ENCODE data around the gene ESR2.

ESR2 gene

DNA sequence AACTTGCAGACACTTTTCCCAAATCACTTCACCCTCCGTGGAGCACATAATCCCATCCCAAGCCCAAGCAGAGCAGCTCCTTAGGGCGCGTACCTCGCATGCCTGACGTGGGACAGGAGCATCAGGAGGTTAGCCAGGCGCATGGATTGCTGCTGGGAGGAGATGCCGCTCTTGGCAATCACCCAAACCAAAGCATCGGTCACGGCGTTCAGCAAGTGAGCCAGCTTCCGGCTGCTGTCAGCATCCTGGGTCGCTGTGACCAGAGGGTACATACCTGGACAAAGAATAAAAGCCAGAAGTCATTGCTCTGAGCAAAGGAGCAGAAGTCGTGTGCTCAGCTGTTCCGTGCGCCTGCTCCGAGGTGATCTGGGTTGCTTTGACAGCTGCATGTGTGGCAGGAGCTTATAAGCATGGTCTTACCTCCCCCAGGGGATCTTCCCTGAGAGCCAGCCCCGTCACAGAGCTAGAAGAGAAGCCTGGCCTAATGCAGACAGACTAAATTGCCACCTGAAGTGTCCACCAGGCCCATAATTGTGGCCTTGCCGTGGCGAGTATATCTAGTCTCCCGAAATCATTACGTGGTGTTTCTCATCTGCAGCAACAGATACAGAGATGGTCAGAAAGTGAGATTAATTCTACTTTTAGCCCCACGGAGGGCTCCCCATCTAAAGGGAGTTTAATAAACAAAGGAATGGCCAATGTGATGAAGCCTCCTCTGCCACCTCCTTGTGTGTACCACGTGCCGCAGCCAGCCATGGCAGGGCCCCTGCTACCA lies 59.1 kb downstream of the ESR2 start:
- H3K4me2 ChIP-seq = no peak overlapping the region
- TF ChIP-seq CTCF (conservative IDR thresholded peaks at IDR 0.05; ENCODE audit: low read depth, low read length) = no peak
- H3K79me2 ChIP-seq (ENCODE audit: insufficient read depth, low read depth) = no peaks in the 10 kb centered on the region
- no peaks in the 10 kb centered on the region for H4K20me1 ChIP-seq (ENCODE audit: insufficient read depth)
- H3K9ac ChIP-seq = no peak overlapping the region
- no peaks in the 10 kb centered on the region for H3K4me1 ChIP-seq (ENCODE audit: low read depth, poor library complexity, severe bottlenecking)
- H2AFZ ChIP-seq (ENCODE audit: low read depth) = no peak overlapping the region
- H3K36me3 ChIP-seq (ENCODE audit: insufficient read depth) = no peaks in the 10 kb centered on the region
- H3K27ac ChIP-seq = no peak overlapping the region
- H3K4me3 ChIP-seq (IDR thresholded peaks at IDR 0.05; ENCODE audit: insufficient read depth, low read depth, low read length) = no peak overlapping the region
- H3K27me3 ChIP-seq (ENCODE audit: insufficient read depth, low read depth) = no peaks in the 10 kb centered on the region

DNA sequence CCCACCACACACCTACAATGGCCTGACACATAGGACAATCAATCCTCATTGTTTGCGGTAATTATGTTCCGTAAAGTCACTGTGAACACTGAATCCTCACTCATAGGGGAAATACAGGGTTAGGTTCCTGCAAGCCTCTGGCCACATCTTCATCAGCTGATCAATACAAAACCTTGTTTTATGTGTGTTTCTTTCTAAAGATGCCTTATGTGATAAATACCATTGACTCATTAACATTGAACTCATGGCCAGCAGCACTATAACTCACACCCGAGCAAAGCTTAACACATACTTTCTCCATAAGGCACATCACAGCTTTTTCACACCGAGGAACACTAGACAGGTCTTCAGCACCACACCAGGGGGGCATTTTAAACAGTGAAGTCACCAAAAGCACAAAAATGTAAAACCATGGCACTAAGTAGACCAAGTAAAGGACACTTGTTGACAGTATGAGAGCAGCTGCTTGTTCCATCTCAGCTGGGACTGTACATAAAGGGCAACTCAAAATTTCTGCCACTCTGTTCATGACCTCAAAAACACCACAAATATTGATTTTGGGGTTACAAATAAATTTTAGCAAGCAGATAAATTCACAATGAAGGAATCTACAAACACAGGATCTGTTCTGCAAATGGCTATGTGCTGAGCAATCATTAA lies 60.5 kb downstream of the ESR2 start:
- no peak overlapping the region for H3K27ac ChIP-seq
- H3K9ac ChIP-seq = no peak overlapping the region
- H2AFZ ChIP-seq (ENCODE audit: low read depth) = no peak overlapping the region
- no peaks in the 10 kb centered on the region for H3K4me1 ChIP-seq (ENCODE audit: low read depth, poor library complexity, severe bottlenecking)
- no peaks in the 10 kb centered on the region for H3K27me3 ChIP-seq (ENCODE audit: insufficient read depth, low read depth)
- no peak overlapping the region for H3K4me3 ChIP-seq (IDR thresholded peaks at IDR 0.05; ENCODE audit: insufficient read depth, low read depth, low read length)
- no peak overlapping the region for H3K4me2 ChIP-seq
- H3K79me2 ChIP-seq (ENCODE audit: insufficient read depth, low read depth) = no peaks in the 10 kb centered on the region
- H4K20me1 ChIP-seq (ENCODE audit: insufficient read depth) = no peaks in the 10 kb centered on the region
- TF ChIP-seq CTCF (conservative IDR thresholded peaks at IDR 0.05; ENCODE audit: low read depth, low read length) = no peak
- no peaks in the 10 kb centered on the region for H3K36me3 ChIP-seq (ENCODE audit: insufficient read depth)

DNA sequence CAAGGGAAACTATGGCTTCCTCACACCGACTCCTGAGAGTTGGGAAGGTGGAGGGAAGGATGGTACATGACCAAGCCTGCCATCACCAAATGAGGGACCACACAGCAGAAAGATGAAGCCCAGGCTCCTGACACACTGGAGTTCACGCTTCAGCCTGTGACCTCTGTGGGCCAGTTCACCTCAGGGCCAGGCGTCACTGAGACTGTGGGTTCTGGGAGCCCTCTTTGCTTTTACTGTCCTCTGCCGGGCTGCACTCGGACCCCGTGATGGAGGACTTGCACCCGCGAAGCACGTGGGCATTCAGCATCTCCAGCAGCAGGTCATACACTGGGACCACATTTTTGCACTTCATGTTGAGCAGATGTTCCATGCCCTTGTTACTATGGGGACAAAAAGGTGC lies 61.2 kb downstream of the ESR2 start:
- Histone ChIP-seq H2AFZ (ENCODE audit: low read depth) (no peak overlapping the region), H3K27ac (no peak overlapping the region), H3K9ac (no peak overlapping the region), H3K4me2 (no peak overlapping the region), H3K79me2 (ENCODE audit: insufficient read depth, low read depth) (no peaks in the 10 kb centered on the region), H3K36me3 (ENCODE audit: insufficient read depth) (no peaks in the 10 kb centered on the region), H3K27me3 (ENCODE audit: insufficient read depth, low read depth) (no peaks in the 10 kb centered on the region), H4K20me1 (ENCODE audit: insufficient read depth) (no peaks in the 10 kb centered on the region), H3K4me3 (IDR thresholded peaks at IDR 0.05; ENCODE audit: insufficient read depth, low read depth, low read length) (no peak overlapping the region), H3K4me1 (ENCODE audit: low read depth, poor library complexity, severe bottlenecking) (no peaks in the 10 kb centered on the region)
- no peak for TF ChIP-seq CTCF (conservative IDR thresholded peaks at IDR 0.05; ENCODE audit: low read depth, low read length)

GRCh38 chr14:64232095-64232838 lies 61.9 kb downstream of the ESR2 start:
- no peaks in the 10 kb centered on the region for H3K27me3 ChIP-seq (ENCODE audit: insufficient read depth, low read depth)

More at GRCh38 chr14:64232095-64232838, 61.9 kb downstream of the ESR2 start:
- H3K27ac ChIP-seq = no peak overlapping the region
- H2AFZ ChIP-seq (ENCODE audit: low read depth) = no peak overlapping the region
- TF ChIP-seq CTCF (conservative IDR thresholded peaks at IDR 0.05; ENCODE audit: low read depth, low read length) = no peak
- H3K4me2 ChIP-seq = no peak overlapping the region
- no peaks in the 10 kb centered on the region for H3K79me2 ChIP-seq (ENCODE audit: insufficient read depth, low read depth)
- H3K9ac ChIP-seq = no peak overlapping the region
- no peaks in the 10 kb centered on the region for H4K20me1 ChIP-seq (ENCODE audit: insufficient read depth)
- H3K4me1 ChIP-seq (ENCODE audit: low read depth, poor library complexity, severe bottlenecking) = no peaks in the 10 kb centered on the region
- H3K4me3 ChIP-seq (IDR thresholded peaks at IDR 0.05; ENCODE audit: insufficient read depth, low read depth, low read length) = no peak overlapping the region
- H3K36me3 ChIP-seq (ENCODE audit: insufficient read depth) = no peaks in the 10 kb centered on the region
